ENCODE data around the gene CWC25. TPM values are rescaled to one million over a fixed set of nuclear protein-coding genes. Genes with fewer than 3 reads are reported as not detected.

The CWC25 gene
- total and polyA plus RNA-seq, 2 of the 13 experiments (the other 11 are each of a cell fraction or from before 2014, with no cell fraction given): 15.6 to 22.7 TPM

- TF ChIP-seq SCMH1 (CRISPR knock-in tag; IDR thresholded peaks at IDR 0.05; ENCODE audit: borderline replicate concordance): no peak
- TF ChIP-seq GRHL1 (CRISPR knock-in tag; conservative IDR thresholded peaks at IDR 0.05): no peak
- no peak for TF ChIP-seq HES4 (CRISPR knock-in tag; IDR thresholded peaks at IDR 0.05; ENCODE audit: borderline replicate concordance)
- no peak for TF ChIP-seq ZNF207 (IDR thresholded peaks at IDR 0.05; ENCODE audit: borderline replicate concordance)
- TF ChIP-seq ZNF460 (CRISPR knock-in tag; IDR thresholded peaks at IDR 0.05; ENCODE audit: borderline replicate concordance): no peak
- no peak for TF ChIP-seq ZBTB3 (CRISPR knock-in tag; IDR thresholded peaks at IDR 0.05; ENCODE audit: borderline replicate concordance, low read depth)
- TF ChIP-seq HDAC6 (IDR thresholded peaks at IDR 0.05; ENCODE audit: low read depth, low read length): no peak
- no peak for TF ChIP-seq ZNF589 (CRISPR knock-in tag; conservative IDR thresholded peaks at IDR 0.05)
- no peak for TF ChIP-seq HMG20B (CRISPR knock-in tag; conservative IDR thresholded peaks at IDR 0.05)
- peak; percentile 56; the same call in 1 of the 2 replicates for TF ChIP-seq THAP11 (CRISPR knock-in tag; IDR thresholded peaks at IDR 0.05)
- no peak for TF ChIP-seq HDAC1 (CRISPR knock-in tag; IDR thresholded peaks at IDR 0.05)
- no peak for TF ChIP-seq FUBP1 (CRISPR knock-in tag; IDR thresholded peaks at IDR 0.05; ENCODE audit: borderline replicate concordance)
- TF ChIP-seq ARNTL (CRISPR knock-in tag; IDR thresholded peaks at IDR 0.05): 0 out of 2 replicates have a peak, but pooled peaks have one; percentile 9
- no peak for TF ChIP-seq RFXANK (CRISPR knock-in tag; IDR thresholded peaks at IDR 0.05)
- no peak for TF ChIP-seq CBFB (CRISPR knock-in tag; IDR thresholded peaks at IDR 0.05)
- TF ChIP-seq TERF1 (CRISPR knock-in tag; IDR thresholded peaks at IDR 0.05): no peak
- TF ChIP-seq IRF2 (CRISPR knock-in tag; IDR thresholded peaks at IDR 0.05): no peak
- TF ChIP-seq RAD21 (CRISPR knock-in tag; IDR thresholded peaks at IDR 0.05): peak; percentile 20; the same call in 1 of the 2 replicates
- 0 out of 2 replicates have a peak, but pooled peaks have one; percentile 9 for TF ChIP-seq ZNF513 (CRISPR knock-in tag; conservative IDR thresholded peaks at IDR 0.05)
- no peak for TF ChIP-seq JDP2 (CRISPR knock-in tag; IDR thresholded peaks at IDR 0.05; ENCODE audit: borderline replicate concordance)
- TF ChIP-seq SAFB2 (CRISPR knock-in tag; IDR thresholded peaks at IDR 0.05; ENCODE audit: borderline replicate concordance, low read depth): 0 out of 2 replicates have a peak, but pooled peaks have one; percentile 50
- TF ChIP-seq U2AF1 (optimal IDR thresholded peaks at IDR 0.05; ENCODE audit: low read depth, low read length): peak; percentile 21
- no peak for TF ChIP-seq POLR2AphosphoS2 (IDR thresholded peaks at IDR 0.05; ENCODE audit: low read depth, low read length)
- 0 out of 2 replicates have a peak, but pooled peaks have one; percentile 35 for TF ChIP-seq SMYD3 (CRISPR knock-in tag; IDR thresholded peaks at IDR 0.05)
Measured at GRCh38 chr17:38867179-38867967, 42.3 kb upstream of the CWC25 start (continued).

Data from HepG2 (cell line).